NCI-H446 treated with DMSO at 0.1 percent for 48 hours (cell line): ENCODE measurements around the gene ACBD7.

Experiments used
- DNase-seq: peaks from one replicate; lab custom pipeline; 2025; lab: John Stamatoyannopoulos, UW

Gene ACBD7

GRCh38 chr10:15091418-15091817 lies 2.8 kb upstream of the ACBD7 start:
- DNase-seq, result no peak

GRCh38 chr10:15084502-15084922 lies 4.1 kb downstream of the ACBD7 start:
- DNase-seq, result no peak

GRCh38 chr10:15083674-15084501 lies 4.7 kb downstream of the ACBD7 start:
- no peak for DNase-seq

GRCh38 chr10:15075421-15075820 lies 13.2 kb downstream of the ACBD7 start:
- no peak for DNase-seq

GRCh38 chr10:15072358-15072757 lies 16.2 kb downstream of the ACBD7 start:
- no peak for DNase-seq

- DNase-seq, result no peak
Observed at GRCh38 chr10:15069230-15069629, 19.3 kb downstream of the ACBD7 start.

- DNase-seq, result no peak
Observed at GRCh38 chr10:15068802-15069201, 19.8 kb downstream of the ACBD7 start.

- no peak for DNase-seq
Observed at GRCh38 chr10:15067154-15067553, 21.4 kb downstream of the ACBD7 start.

GRCh38 chr10:15060638-15061037 lies 27.9 kb downstream of the ACBD7 start:
- no peak for DNase-seq

GRCh38 chr10:15059914-15060313 lies 28.7 kb downstream of the ACBD7 start:
- DNase-seq, result no peak

- no peak for DNase-seq
Observed at GRCh38 chr10:15058689-15059088, 29.9 kb downstream of the ACBD7 start.

- no peak for DNase-seq
Observed at GRCh38 chr10:15053061-15053460, 35.5 kb downstream of the ACBD7 start.

- DNase-seq, result no peak
Observed at GRCh38 chr10:15052121-15052520, 36.5 kb downstream of the ACBD7 start.

GRCh38 chr10:15049533-15049932 lies 39.0 kb downstream of the ACBD7 start:
- no peak for DNase-seq

- no peak for DNase-seq
Observed at GRCh38 chr10:15046626-15047025, 42.0 kb downstream of the ACBD7 start.

GRCh38 chr10:15045380-15045779 lies 43.2 kb downstream of the ACBD7 start:
- DNase-seq, result no peak

- DNase-seq, result no peak
Observed at GRCh38 chr10:15043674-15044073, 44.9 kb downstream of the ACBD7 start, which contains the start of gene OLAH. OLAH (plus strand) TSS chr10:15043943; CDS start chr10:15047289, 3,346 bp downstream.

GRCh38 chr10:15038416-15038815 lies 50.2 kb downstream of the ACBD7 start:
- no peak for DNase-seq

GRCh38 chr10:15037691-15038090 lies 50.9 kb downstream of the ACBD7 start:
- no peak for DNase-seq

GRCh38 chr10:15035385-15036301 lies 52.9 kb downstream of the ACBD7 start:
- no peak for DNase-seq

- no peak for DNase-seq
Observed at GRCh38 chr10:15027741-15028140, 60.8 kb downstream of the ACBD7 start.
